Measurements from ENCODE around the gene THAP3.
"Not testable (repeated sequence)": the region's sequence is repeated elsewhere in the genome, so short reads cannot be mapped to it uniquely, and the experiment has no call there.

The THAP3 gene

DNA sequence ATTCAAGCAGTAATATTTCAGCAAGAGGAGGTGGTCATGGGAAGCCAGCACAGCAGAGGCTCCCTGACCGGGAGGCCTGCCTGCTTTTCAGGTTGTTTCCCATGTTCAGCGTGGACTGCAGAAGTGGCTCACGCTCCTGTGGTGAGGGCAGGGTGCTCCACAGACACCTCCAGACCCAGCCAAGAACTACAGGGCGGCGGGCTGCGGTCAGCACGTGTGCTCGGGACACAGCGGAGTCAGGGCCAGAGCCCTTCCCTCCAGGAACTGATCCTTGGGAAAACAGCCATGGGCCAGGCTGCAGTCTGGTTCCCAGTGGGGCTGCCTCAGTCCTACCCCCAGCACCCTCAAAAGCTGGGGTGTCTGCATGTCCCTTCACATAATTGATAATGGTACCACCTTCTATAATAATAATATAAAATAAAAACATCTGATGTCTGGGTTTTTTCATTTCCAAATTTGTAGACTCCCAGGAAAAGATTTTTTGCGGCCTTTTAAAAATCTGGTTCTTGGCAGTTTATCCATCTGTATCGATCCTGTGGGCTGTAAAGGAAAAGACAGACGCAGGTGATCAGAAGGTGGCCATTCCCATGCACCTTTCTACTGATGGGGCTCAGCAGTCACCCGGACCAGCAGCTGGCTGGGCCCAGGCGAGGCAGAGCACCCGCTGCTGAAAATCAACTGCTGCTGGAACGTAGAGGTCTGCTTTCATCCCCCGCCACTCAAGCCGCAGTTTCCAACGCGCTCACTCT, 10.7 kb downstream of the THAP3 start:
- DNase-seq (ENCODE audit: low spot score): no peak

DNA sequence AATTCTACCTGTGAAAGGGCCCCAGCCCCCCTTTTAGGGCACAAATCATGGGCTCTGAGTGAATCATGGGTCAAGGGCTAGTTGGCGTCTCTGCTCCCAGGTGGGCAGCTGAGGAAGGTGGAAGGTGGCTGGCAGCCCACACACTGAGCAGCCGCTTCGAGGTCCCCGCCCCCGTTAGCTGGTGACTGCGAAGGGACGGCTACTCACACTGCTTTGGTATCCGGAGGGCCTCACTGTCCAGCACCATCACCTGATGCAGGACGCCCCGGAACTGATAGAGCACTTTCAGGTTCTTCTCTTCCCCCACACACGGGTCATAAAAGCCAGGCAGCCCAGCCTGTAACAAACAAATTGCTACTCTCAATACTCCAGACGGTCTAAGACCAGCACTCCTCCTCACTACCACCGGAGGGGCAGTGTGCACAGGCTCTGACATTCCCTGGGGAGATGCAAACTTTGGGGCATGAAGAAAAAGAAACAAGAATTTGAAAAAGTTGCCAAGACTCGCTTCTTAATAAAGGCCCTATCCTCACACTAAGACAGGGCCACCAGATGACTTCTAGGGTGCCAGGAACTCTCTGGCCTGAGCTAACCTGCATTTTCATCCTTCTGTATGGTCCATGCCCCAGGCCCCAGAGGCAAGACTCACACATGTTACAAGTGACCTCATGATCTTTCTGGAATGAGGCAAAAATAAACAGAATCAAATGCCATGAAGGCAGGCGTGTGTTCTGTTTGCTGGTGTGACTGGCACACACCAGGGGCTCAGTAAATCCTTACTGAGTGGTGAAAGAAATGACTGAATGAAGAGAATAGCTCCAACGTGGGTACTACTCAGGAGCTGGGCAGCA, 11.5 kb downstream of the THAP3 start:
- DNase-seq (ENCODE audit: low spot score): no peak

DNA sequence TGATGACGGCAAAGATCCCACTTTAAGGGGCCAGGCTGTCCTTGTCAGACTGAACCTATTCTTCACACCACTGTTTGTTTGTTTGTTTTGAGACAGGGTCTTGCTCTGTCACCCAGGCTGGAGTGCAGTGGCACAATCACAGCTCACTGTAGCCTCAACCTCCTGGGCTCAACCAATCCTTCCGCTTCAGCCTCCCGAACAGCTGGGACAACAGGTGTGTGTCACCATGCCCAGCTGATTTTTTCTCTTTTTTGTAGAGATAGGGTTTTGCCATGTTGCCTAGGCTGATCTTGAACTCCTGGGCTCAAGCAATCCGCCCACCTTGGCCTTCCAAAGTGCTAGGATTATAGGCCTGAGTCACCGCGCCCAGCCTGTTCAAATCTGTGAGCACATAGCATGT, 12.1 kb downstream of the THAP3 start:
- not testable (repeated sequence) for DNase-seq (ENCODE audit: low spot score)

DNA sequence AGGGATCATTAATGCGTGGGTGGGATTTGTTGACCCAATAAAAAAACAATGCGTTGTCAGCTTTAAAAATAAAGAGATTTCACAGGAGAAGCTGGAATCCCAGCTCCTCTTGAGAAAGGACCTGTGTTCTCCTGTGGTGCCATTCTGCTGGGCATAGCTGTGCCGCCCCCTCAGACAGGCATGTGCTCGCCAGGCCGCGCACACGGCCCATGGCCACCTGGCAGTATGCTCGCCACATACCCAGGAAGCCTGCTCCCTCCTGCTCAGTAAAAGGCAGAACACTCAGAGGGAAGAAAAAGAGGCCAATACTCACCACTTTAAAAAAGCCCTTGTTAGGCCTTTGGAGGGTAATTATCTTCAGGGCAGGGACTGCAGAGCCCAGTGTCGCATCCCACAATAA, 13.1 kb downstream of the THAP3 start:
- no peak for DNase-seq (ENCODE audit: low spot score)

DNA sequence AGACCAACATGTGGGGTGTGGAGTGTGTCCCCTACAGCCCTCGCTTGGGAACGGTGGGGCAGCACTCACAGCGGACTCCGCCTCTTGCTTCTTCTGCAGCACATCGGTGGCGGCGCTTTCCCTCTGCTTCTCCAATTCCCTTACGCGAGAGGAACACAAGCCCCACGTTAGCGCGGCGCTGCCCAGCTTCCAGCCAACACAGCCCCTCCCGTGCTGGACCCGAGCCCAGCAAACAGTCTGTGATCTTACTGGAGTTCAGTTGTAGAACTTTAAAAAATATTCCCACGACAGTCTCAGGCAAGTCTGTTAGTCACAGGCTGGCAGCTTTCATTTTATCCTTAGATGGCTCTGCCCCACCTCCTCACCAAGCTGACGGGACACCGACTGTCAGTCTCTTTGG, 13.6 kb downstream of the THAP3 start:
- DNase-seq (ENCODE audit: low spot score): no peak

DNA sequence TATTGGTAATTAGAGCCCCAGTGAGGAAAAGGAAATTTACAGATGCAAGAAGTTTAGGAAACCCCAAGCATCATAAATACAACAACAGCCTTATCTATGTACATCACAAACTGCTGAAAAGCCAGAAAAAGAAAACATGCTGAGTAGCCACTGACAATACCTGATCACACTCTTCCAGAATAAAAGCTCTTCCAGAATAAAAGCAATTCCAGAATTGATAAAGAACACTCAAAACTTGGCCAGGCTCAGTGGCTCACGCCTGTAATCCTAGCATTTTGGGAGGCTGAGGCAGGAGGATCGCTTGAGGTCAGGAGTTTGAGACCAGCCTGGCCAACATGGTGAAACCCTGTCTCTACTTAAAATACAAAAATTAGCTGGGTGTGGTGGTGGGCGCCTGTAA, 16.2 kb downstream of the THAP3 start:
- not testable (repeated sequence) for DNase-seq (ENCODE audit: low spot score)

DNA sequence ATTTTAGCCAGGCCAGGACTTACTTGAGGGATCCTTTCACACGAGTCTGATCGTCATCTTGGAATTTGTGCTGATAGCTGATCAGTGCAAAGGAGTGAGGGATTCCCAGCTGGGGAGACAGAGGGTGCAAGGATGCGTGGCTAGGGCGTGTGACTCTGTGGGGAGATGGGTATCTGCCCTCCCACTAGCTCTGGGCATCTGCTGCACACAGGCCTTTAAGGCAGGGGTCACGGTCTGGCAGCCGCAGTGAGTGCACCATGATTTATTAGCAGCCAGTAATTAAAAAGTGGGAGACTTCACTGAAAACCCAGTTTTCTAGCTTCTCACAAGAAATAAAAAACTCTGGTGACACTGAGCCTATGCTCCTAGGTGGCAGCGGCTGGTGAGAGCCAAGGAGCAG, 20.4 kb downstream of the THAP3 start:
- DNase-seq (ENCODE audit: low spot score): no peak

DNA sequence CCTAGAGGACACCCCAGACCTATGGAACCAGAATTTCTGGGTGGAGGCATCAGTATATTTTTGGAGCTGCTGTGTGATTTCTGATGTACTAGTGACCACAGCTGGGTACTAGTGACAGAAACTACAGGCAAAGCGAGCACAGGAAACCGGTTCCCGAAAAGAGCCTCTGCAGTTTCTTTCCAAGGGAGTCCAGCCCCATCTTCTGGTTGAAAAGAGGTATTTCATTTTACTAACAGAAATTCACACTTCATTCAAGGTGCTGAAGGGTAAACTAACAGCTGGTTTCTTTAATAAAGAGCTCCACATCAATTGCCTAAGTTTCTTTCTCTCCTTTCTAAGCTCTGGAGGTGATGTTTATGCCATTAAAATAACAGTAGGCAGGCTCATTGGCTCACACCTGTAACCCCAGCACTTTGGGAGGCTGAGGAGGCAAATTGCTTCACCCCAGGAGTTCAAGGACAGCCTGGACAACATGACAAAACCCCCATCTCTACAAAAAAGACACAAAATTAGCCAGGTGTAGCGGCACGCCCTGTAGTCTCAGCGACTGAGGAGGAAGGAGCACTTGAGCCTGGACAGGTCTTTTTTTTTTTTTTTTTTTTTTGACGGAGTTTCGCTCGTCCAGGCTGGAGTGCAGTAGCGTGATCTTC, 22.0 kb downstream of the THAP3 start:
- DNase-seq (ENCODE audit: low spot score): peak; percentile 63

DNA sequence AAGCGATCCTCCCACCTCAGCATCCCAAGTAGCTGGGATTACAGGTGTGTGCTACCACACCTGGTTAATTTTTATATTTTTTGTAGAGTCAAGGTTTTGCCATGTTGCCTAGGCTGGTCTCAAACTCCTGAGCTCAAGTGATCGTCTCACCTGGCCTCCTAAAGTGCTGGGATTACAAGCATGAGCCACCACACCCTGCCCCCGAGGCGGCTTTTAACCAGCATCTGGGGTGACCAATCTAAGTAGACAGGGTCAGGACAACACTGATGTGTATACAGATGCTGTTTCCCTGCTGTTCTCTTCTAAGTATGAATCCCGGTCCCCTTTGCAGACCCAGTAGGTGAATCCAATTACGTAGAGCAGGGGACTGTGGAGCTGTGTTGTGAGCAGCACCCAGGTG, 23.9 kb downstream of the THAP3 start:
- DNase-seq (ENCODE audit: low spot score): no peak

DNA sequence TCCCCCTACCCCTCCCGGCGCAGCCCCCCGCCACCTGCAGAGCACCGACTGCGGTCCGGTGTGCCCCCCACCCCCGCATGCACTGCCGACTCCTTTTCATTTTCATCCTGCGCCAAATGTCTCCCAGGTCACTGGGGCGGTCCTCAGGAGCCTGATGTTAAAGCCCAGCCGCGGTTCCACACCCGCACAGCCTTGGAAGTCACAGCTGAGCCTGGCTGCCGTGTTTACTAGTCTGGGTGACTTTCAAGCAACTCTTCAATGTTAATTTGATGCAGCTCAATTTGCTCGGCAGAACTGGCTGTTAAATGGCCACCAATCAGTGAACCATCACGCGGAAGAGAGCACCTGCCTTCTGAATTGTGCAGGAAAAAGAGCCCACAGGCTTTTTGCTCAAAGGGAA, 27.2 kb downstream of the THAP3 start:
- DNase-seq (ENCODE audit: low spot score): no peak

DNA sequence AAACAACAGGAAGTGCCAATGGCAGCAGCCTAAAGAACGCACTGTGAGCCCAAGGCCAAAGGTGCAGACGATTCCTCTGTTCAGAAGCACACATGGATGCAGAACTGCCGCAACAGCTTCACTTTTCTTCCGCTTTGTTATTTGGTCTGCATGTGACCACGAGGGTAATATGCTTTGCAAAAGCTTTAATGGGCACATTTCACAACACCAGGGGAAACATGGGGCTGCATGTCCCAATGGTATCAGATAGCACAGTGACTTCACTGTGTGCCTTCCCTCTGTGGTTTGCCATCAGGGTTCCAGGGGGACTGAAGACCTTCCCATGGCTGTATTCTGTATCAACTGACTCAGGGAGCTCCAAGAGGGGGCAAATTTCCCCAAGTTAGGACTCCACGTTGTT, 28.3 kb downstream of the THAP3 start:
- no peak for DNase-seq (ENCODE audit: low spot score)

DNA sequence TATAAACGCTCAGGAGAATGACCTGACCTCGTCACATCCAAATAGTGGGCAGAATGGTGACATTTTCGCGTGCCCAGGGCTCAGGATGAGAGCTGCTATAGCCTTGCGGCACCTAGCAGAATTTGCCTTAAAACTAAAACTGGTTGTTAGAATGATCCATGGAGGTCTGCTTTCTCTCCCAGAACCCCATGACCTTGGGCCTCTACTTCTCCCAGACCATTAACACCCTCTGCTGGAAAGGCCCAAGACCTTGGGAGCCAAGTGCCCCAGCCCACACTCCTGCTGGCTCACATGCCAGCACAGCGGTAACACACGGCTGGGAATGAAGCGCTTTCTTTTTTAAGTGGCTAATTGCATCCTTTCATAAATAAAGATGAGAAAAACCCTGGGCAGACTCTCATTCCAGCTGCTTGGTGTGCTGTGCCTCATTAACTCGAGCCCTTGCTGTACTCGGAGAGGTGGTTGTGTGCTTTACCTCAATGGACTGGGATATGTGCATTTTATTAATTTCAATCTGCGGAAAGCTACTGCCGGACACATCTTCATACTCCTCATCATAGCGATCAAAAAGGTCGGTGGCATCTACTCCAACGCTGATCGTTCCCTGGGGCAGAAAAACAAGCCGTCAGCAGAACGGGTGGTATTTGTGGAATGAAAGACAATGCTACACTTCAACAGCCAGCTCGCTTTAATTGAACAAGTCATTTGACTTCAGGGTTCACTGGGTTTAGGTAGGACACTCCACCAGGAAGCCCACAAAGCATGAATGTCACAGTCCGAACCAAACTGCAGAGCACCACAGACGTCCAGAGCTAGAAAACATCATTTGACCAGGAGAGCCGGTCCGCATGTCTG, 29.0 kb downstream of the THAP3 start:
- no peak for DNase-seq (ENCODE audit: low spot score)

DNA sequence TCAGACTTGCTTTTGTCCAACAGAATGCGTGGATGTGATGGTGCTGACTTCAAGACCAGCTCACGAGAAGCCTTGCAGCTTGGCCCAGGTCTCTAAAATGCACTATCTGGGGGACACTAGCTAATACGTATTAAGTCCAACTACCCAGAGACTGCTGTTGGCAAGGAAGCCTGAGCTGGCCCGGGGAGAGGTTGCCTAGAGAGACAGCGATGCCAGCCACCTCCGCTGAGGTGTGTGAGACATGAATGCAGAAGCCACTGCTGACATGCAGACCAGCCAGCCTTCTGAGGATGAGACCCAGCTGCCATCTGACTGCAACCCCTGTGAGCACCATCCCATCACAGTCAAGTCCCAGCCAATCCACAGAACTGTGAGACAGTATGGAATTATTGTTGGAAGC, 32.5 kb downstream of the THAP3 start:
- DNase-seq (ENCODE audit: low spot score): no peak

DNA sequence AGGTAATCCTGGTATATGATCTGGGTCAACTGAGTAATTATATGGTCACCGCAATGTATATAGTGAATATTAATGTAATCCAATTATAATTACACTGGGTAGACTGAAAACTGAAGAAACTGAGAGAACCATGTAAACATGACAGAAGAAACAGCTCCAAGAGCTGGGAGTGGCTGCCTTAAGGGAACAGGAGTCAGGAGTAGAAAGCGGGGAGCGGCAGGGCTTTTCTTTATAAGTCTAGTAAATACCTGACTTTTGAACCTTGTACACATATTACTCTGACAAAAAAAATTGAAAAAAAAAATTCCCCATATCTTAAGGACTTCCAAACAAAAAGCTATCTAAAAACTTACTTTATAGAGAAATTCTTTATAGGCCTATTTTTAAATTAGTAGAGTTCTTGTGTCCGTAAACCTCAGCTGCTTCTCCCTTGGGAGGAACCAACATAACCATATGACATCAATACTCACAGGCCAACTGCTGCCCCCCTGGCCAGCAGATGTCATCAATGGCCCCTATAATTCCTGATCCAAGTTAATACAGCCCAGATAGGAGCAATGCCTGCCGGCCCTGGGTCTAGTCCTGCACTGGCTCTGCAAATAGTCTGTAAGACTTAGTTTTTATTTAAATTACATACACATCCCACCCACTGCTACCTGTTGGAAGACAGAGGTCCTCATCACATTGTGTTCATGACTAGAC, 33.8 kb downstream of the THAP3 start:
- DNase-seq (ENCODE audit: low spot score): no peak

DNA sequence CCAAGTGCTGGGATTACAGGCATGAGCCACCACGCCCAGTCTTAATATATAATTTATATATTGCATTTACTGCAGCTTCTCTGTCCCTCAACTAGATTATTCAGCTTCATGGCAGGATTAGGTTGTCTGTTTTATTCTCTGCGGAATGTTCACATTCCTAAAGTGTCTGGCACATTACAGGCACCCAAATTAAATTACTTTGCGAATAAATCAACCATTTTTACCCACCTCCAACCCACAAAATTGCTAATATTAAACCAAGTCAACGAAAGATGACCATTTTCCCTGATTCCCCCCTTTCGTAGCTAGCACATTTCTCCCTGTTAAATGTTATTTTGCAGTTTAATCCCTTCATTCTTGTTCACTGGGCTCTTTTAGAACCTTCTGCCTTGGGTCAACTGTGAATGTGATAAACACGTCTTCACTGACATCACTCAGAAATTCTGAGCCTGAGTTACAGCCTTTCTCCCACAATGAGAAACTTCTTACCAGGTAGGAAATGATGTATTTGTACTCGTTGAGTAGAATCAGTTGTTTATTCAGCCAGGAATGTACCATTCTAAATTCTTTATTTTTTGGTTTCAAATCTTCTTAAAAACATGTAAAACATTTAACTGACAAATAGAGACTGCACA, 35.9 kb downstream of the THAP3 start:
- DNase-seq (ENCODE audit: low spot score): no peak

DNA sequence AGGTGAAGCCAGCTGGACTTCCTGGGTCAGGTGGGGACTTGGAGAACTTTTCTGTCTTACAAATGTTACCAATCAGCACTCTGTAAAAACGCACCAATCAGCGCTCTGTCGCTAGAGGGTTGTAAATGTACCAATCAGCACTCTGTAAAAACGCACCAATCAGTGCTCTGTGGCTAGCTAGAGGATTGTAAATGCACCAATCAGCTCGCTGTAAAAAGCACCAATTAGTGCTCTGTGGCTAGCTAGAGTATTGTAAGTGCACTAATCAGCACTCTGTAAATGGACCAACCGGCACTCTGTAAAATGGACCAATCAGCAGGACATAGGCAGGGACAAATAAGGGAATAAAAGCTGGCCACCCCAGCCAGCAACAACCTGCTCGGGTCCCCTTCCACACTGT, 37.8 kb downstream of the THAP3 start:
- DNase-seq (ENCODE audit: low spot score): not testable (repeated sequence)

DNA sequence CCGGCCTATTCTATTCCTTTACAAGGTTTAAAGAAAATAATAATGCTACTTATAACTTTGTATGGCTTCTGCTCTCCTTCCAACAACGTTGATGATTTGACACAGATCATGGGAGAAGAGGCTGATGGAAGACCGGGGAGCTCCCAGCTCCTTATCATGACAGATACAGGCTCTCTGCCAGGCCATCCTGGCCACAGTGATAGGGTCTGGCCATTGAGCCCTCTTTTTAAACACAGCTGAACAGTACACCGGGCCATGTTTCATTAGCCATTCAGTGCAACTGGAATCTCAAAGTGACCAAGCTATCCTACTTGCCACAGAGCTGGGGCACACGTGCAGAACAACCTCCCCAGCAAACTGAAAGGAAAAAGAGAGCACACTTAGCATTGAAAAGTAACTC, 42.0 kb downstream of the THAP3 start:
- DNase-seq (ENCODE audit: low spot score): no peak

DNA sequence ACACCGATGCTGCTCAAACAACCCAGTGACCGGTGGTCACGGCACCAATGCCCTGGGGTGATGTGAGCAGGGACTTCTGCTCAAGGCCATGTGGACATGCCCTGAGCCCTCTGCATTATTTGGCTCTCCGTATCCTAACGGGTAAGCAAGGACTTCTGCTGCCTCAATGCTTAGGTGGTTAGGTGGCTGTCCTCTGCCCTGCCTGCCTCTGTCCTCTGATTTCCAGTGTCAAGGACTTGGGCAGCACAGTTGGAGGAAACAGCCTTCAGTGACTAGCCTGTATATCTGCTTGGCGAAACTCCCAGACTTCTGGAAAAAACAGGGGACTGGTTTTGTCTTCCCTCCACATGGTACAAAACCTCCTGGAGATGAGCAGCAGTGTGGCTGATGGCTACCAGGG, 42.5 kb downstream of the THAP3 start:
- DNase-seq (ENCODE audit: low spot score): no peak

DNA sequence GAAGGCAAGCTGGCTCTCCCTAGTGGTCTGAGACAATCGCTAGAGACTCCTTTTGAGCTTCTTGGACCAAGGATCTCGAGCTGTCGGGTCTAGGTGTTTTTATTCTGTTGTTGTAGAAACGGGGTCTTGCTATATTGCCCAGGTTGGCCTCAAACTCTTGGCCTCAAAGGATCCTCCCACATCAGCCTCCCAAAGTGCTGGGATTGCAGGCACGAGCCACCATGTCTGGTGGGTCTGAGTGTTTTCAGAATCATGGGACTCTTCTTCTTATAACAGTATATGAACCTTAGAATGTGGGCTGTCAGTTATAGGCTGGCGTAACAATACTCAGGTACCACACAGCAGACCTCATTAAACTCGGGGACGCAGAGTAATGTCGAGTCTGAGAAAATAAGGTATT, 43.8 kb downstream of the THAP3 start:
- DNase-seq (ENCODE audit: low spot score): no peak

DNA sequence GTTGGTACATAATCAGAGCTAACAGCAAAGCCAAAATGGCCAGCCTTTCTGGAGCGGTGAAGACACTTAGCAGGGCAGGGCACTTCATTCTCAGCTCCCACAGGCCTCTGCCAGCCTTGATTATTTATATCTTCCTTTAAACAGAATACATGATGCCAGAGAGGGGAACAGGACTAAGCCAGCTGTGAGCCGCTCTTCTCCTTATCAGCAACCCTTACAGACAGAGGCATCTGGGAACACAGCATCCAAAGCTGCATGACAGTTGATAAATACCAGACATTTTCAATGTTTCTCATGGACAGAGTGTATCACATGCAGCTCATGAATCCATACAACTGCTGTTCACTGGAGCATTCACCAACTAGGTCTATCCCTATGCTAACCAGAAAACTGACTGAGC, 47.9 kb downstream of the THAP3 start:
- no peak for DNase-seq (ENCODE audit: low spot score)

DNA sequence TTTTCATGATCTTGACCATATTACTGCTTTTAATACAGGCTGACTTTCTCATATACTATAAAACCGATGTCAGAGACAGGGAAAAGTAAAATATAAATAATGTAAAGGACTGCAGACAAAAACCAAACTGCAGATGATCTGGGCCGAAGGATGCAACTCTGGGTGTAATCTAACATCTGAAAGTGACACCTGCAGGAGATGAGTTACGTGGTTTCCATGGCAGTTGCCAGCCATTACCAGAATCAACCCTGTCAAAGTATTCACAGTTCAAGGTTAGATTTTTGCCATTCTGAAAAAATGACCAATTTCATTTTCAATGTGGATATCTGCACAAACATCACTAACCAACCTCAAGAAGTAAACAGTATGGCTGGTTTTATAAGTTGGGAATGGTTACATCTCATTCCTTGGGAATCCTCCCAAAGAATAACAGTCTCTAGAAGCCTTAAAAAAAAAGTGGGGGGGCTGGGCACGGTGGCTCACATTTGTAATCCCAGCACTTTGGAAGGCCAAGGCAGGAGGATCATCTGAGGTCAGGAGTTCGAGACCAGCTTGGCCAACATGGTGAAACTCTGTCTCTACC, 49.2 kb downstream of the THAP3 start:
- DNase-seq (ENCODE audit: low spot score): no peak

Measured in cerebellar cortex (tissue), 1 donor.